GM20000 (cell line): Measurements from ENCODE around the gene SCRN1.

Experiments used
- DNase-seq: peaks from one replicate; pipeline ENCODE4 v3.0.0; 2012; ENCODE audit warnings: low spot score
- CTCF ChIP-seq: IDR thresholded peaks from 2 replicates; pipeline ENCODE4 v1.5.1; 2012; ENCODE audit warnings: mild to moderate bottlenecking, control low read depth; ENCODE audit errors: extremely low read depth, missing control alignments

Gene SCRN1

GRCh38 chr7:29989257-29989995, at the start of gene SCRN1:
Gene SCRN1, minus strand, starts transcription at chr7:29989801. Its CDS starts 20,734 bp downstream, at chr7:29969067.
- peak; percentile 85 for DNase-seq
- TF ChIP-seq CTCF: no peak

GRCh38 chr7:30038196-30038980, 48.8 kb upstream of the SCRN1 start:
- no peak for TF ChIP-seq CTCF
- no peak for DNase-seq

- TF ChIP-seq CTCF: no peak
- DNase-seq: no peak
These were observed 46.6 kb upstream of the SCRN1 start for GRCh38 chr7:30036220-30036619.

GRCh38 chr7:30034501-30034900, 44.9 kb upstream of the SCRN1 start:
- no peak for TF ChIP-seq CTCF
- no peak for DNase-seq

GRCh38 chr7:30032310-30033125, 42.9 kb upstream of the SCRN1 start:
- no peak for TF ChIP-seq CTCF
- DNase-seq: no peak

GRCh38 chr7:30029696-30030095, 40.1 kb upstream of the SCRN1 start:
- no peak for TF ChIP-seq CTCF
- DNase-seq: peak; percentile 12
